HEK293 (cell line): ENCODE measurements around the gene C17orf107.

ENCODE experiments used
- HOXA7 ChIP-seq: sonication (generic); formaldehyde crosslinking; IDR thresholded peaks from 2 replicates; pipeline ENCODE4 v1.8.1; 2022; ENCODE audit warnings: missing genetic modification reagents, borderline replicate concordance
- KLF17 ChIP-seq: fragments of 450-650 bp; formaldehyde crosslinking; IDR thresholded peaks from 2 replicates; pipeline ENCODE4 v1.5.1; 2016; ENCODE audit warnings: missing biosample characterization, missing genetic modification characterization
- PBX3 ChIP-seq: sonication (generic); formaldehyde crosslinking; IDR thresholded peaks from 2 replicates; pipeline ENCODE4 v1.8.1; 2022; ENCODE audit warnings: mild to moderate bottlenecking, moderate library complexity, missing genetic modification reagents
- PRDM2 ChIP-seq: fragments of 450-650 bp; formaldehyde crosslinking; IDR thresholded peaks from 2 replicates; pipeline ENCODE4 v1.5.1; 2016; ENCODE audit warnings: missing biosample characterization, missing genetic modification characterization, borderline replicate concordance
- PRDM6 ChIP-seq: fragments of 450-650 bp; formaldehyde crosslinking; IDR thresholded peaks from 2 replicates; pipeline ENCODE4 v1.5.1; 2017; ENCODE audit warnings: missing biosample characterization, missing genetic modification characterization
- SALL2 ChIP-seq: fragments of 450-650 bp; formaldehyde crosslinking; IDR thresholded peaks from 2 replicates; pipeline ENCODE4 v1.5.0; 2017; ENCODE audit warnings: missing biosample characterization, mild to moderate bottlenecking, missing genetic modification characterization, borderline replicate concordance
- SETDB1 ChIP-seq: IDR thresholded peaks from one replicate; pipeline ENCODE4 v1.6.1; 2017; ENCODE audit warnings: mild to moderate bottlenecking, low read length, moderate library complexity, mixed read lengths; ENCODE audit not compliant: insufficient read length
- SP2 ChIP-seq: fragments of 450-650 bp; formaldehyde crosslinking; IDR thresholded peaks from 2 replicates; pipeline ENCODE4 v1.5.1; 2016; ENCODE audit warnings: missing biosample characterization, missing genetic modification characterization
- TCF7L2 ChIP-seq: IDR thresholded peaks from 2 replicates; pipeline ENCODE4 v1.6.1; 2011; ENCODE audit warnings: low read depth, mild to moderate bottlenecking, inconsistent platforms, low read length, moderate library complexity, borderline replicate concordance
- ZBTB17 ChIP-seq: fragments of 450-650 bp; formaldehyde crosslinking; IDR thresholded peaks from 2 replicates; pipeline ENCODE4 v1.5.1; 2016; ENCODE audit warnings: missing biosample characterization, missing genetic modification characterization
- ZBTB21 ChIP-seq: fragments of 450-650 bp; formaldehyde crosslinking; IDR thresholded peaks from 2 replicates; pipeline ENCODE4 v1.5.1; 2017; ENCODE audit warnings: missing biosample characterization, missing genetic modification characterization
- ZNF10 ChIP-seq: fragments of 450-650 bp; formaldehyde crosslinking; IDR thresholded peaks from 2 replicates; pipeline ENCODE4 v1.5.1; 2017; ENCODE audit warnings: missing biosample characterization, missing genetic modification characterization
- ZNF114 ChIP-seq: fragments of 450-650 bp; formaldehyde crosslinking; IDR thresholded peaks from 2 replicates; pipeline ENCODE4 v1.5.0; 2017; ENCODE audit warnings: missing biosample characterization, missing genetic modification characterization
- ZNF146 ChIP-seq: fragments of 450-650 bp; formaldehyde crosslinking; IDR thresholded peaks from 2 replicates; pipeline ENCODE4 v1.5.1; 2016; ENCODE audit warnings: missing biosample characterization, missing genetic modification characterization
- ZNF155 ChIP-seq: fragments of 450-650 bp; formaldehyde crosslinking; IDR thresholded peaks from 2 replicates; pipeline ENCODE4 v1.5.1; 2016; ENCODE audit warnings: missing biosample characterization, missing genetic modification characterization
- ZNF16 ChIP-seq: fragments of 450-650 bp; formaldehyde crosslinking; IDR thresholded peaks from 2 replicates; pipeline ENCODE4 v1.5.1; 2016; ENCODE audit warnings: low read depth, missing biosample characterization, missing genetic modification characterization
- ZNF175 ChIP-seq: fragments of 450-650 bp; formaldehyde crosslinking; IDR thresholded peaks from 2 replicates; pipeline ENCODE4 v1.5.1; 2016; ENCODE audit warnings: missing biosample characterization, missing genetic modification characterization
- ZNF23 ChIP-seq: fragments of 450-650 bp; formaldehyde crosslinking; IDR thresholded peaks from 2 replicates; pipeline ENCODE4 v1.5.1; 2016; ENCODE audit warnings: missing biosample characterization, missing genetic modification characterization, borderline replicate concordance
- ZNF335 ChIP-seq: fragments of 450-650 bp; formaldehyde crosslinking; conservative IDR thresholded peaks from 2 replicates; pipeline ENCODE4 v1.5.1; 2016; ENCODE audit warnings: missing biosample characterization, missing genetic modification characterization
- ZNF37A ChIP-seq: fragments of 450-650 bp; IDR thresholded peaks from 2 replicates; pipeline ENCODE4 v1.5.1; 2018; ENCODE audit warnings: missing biosample characterization, missing genetic modification characterization
- ZNF394 ChIP-seq: fragments of 450-650 bp; formaldehyde crosslinking; IDR thresholded peaks from 2 replicates; pipeline ENCODE4 v1.5.1; 2016; ENCODE audit warnings: missing biosample characterization, missing genetic modification characterization, mild to moderate bottlenecking, moderate library complexity, borderline replicate concordance
- ZNF510 ChIP-seq: fragments of 450-650 bp; formaldehyde crosslinking; IDR thresholded peaks from 2 replicates; pipeline ENCODE4 v1.5.1; 2018; ENCODE audit warnings: mild to moderate bottlenecking, missing genetic modification characterization, missing biosample characterization; ENCODE audit not compliant: insufficient replicate concordance
- ZNF529 ChIP-seq: fragments of 450-650 bp; formaldehyde crosslinking; IDR thresholded peaks from 2 replicates; pipeline ENCODE4 v1.5.1; 2017; ENCODE audit warnings: missing genetic modification characterization, missing biosample characterization; ENCODE audit not compliant: insufficient replicate concordance
- ZNF549 ChIP-seq: fragments of 450-650 bp; IDR thresholded peaks from 2 replicates; pipeline ENCODE4 v1.5.1; 2018; ENCODE audit warnings: missing biosample characterization, missing genetic modification characterization, mild to moderate bottlenecking, inconsistent platforms, moderate library complexity
- ZNF571 ChIP-seq: fragments of 450-650 bp; formaldehyde crosslinking; IDR thresholded peaks from 2 replicates; pipeline ENCODE4 v1.5.0; 2017; ENCODE audit warnings: missing biosample characterization, missing genetic modification characterization
- ZNF585B ChIP-seq: fragments of 450-650 bp; formaldehyde crosslinking; IDR thresholded peaks from 2 replicates; pipeline ENCODE4 v1.5.1; 2016; ENCODE audit warnings: missing biosample characterization, missing genetic modification characterization
- ZNF596 ChIP-seq: fragments of 450-650 bp; IDR thresholded peaks from 2 replicates; pipeline ENCODE4 v1.5.0; 2018; ENCODE audit warnings: missing biosample characterization, mild to moderate bottlenecking, missing genetic modification characterization, moderate library complexity
- ZNF621 ChIP-seq: fragments of 450-650 bp; formaldehyde crosslinking; IDR thresholded peaks from 2 replicates; pipeline ENCODE4 v1.5.1; 2017; ENCODE audit warnings: missing biosample characterization, missing genetic modification characterization
- ZNF670 ChIP-seq: fragments of 450-650 bp; formaldehyde crosslinking; IDR thresholded peaks from 2 replicates; pipeline ENCODE4 v1.5.1; 2016; ENCODE audit warnings: missing biosample characterization, missing genetic modification characterization, low read depth
- ZNF792 ChIP-seq: fragments of 450-650 bp; formaldehyde crosslinking; IDR thresholded peaks from 2 replicates; pipeline ENCODE4 v1.5.1; 2016; ENCODE audit warnings: missing biosample characterization, missing genetic modification characterization

Gene C17orf107

GRCh38 chr17:4908711-4909496 lies 9.6 kb downstream of the C17orf107 start (continued):
- no peak for TF ChIP-seq PBX3
- TF ChIP-seq ZNF37A (tag by site-specific recombination) = no peak
- TF ChIP-seq ZNF335 (tag by site-specific recombination) = peak; percentile 55
- no peak for TF ChIP-seq ZNF571 (tag by site-specific recombination)
- TF ChIP-seq SALL2 (tag by site-specific recombination) = no peak
- no peak for TF ChIP-seq ZNF621 (tag by site-specific recombination)
- TF ChIP-seq ZNF529 (tag by site-specific recombination) = no peak
- no peak for TF ChIP-seq ZNF510 (tag by site-specific recombination)
- TF ChIP-seq ZNF23 (tag by site-specific recombination) = 0 out of 2 replicates have a peak, but pooled peaks have one; percentile 24
- no peak for TF ChIP-seq HOXA7
- no peak for TF ChIP-seq ZNF10 (tag by site-specific recombination)
- TF ChIP-seq ZNF394 (tag by site-specific recombination) = no peak
- no peak for TF ChIP-seq ZNF16 (tag by site-specific recombination)
- no peak for TF ChIP-seq ZNF585B
- no peak; the same call in 1 of the 2 replicates for TF ChIP-seq ZNF146
- TF ChIP-seq ZNF670 = no peak
- TF ChIP-seq KLF17 (tag by site-specific recombination) = 0 out of 2 replicates have a peak, but pooled peaks have one; percentile 14
- TF ChIP-seq PRDM6 (tag by site-specific recombination) = no peak
- TF ChIP-seq ZNF792 (tag by site-specific recombination) = no peak
- TF ChIP-seq ZNF155 (tag by site-specific recombination) = no peak
- TF ChIP-seq SP2 (tag by site-specific recombination) = no peak
- TF ChIP-seq TCF7L2 = no peak
- no peak for TF ChIP-seq SETDB1
- TF ChIP-seq ZNF114 (tag by site-specific recombination) = no peak
- no peak for TF ChIP-seq ZNF596 (tag by site-specific recombination)
- no peak for TF ChIP-seq ZNF549 (tag by site-specific recombination)
- no peak for TF ChIP-seq PRDM2 (tag by site-specific recombination)
- no peak for TF ChIP-seq ZBTB21
- no peak for TF ChIP-seq ZNF175 (tag by site-specific recombination)
- TF ChIP-seq ZBTB17 (tag by site-specific recombination) = peak; percentile 76
